A549 (cell line): ENCODE results near the gene PNMT. TPM values are rescaled to one million over a fixed set of nuclear protein-coding genes. Genes with fewer than 3 reads are reported as not detected.

Experiments
- ATAC-seq, 2 experiments: fragments of 200-7000 bp in 1 of 2; fragments of >200 bp in 1 of 2; cut with Nextera tagmentation in 1 of 2; cut with Tn5 transposase in 1 of 2; 3 replicates each; pipeline versions ENCODE4 v1.8.0 to v1.9.1; 2018 to 2020; ENCODE audit warnings: mild to moderate bottlenecking in 1 of 2, moderate library complexity in 1 of 2
- CTCF ChIA-PET: fragments of 300-600 bp; sonication (Branson Sonifier 250); formaldehyde crosslinking; extraction: SDS; loops from one replicate; lab custom pipeline; 2021; ENCODE audit warnings: antibody characterized with exemption, inconsistent platforms; lab: Yijun Ruan, JAX
- POLR2A ChIA-PET: fragments of 350-600 bp; formaldehyde crosslinking; extraction: SDS; loops from one replicate; lab custom pipeline; 2021; ENCODE audit warnings: antibody characterized with exemption, inconsistent platforms; lab: Yijun Ruan, JAX
- DNase-seq, 2 experiments: peaks; one replicate each; pipeline versions ENCODE4 v3.0.0 to v3.0.0-alpha.2; 2011 to 2016; ENCODE audit warnings: low read depth in 1 of 2, low spot score in 1 of 2
- FAIRE-seq: peaks from 2 replicates; lab custom pipeline; 2011; peaks lifted over from hg19 to GRCh38; lab: Jason Lieb, UNC
- H3K27ac ChIP-seq, 2 experiments: fragments of >200 bp; sonication (Bioruptor Twin); formaldehyde crosslinking; 3 replicates each; pipeline ENCODE4 v1.5.1; 2016 to 2017
- H3K4me1 ChIP-seq: fragments of >200 bp; sonication (Bioruptor Twin); formaldehyde crosslinking; 3 replicates; pipeline ENCODE4 v1.6.1; 2016
- H3K4me2 ChIP-seq: fragments of >200 bp; sonication (Bioruptor Twin); formaldehyde crosslinking; 3 replicates; pipeline ENCODE4 v1.6.1; 2016
- H3K4me3 ChIP-seq: fragments of >200 bp; sonication (Bioruptor Twin); formaldehyde crosslinking; 3 replicates; pipeline ENCODE4 v1.5.1; 2016
- H3K9me3 ChIP-seq: fragments of >200 bp; sonication (Bioruptor Twin); formaldehyde crosslinking; 3 replicates; pipeline ENCODE4 v1.6.1; 2016
- FOSL2 ChIP-seq, 2 experiments: fragments of 450-650 bp in 1 of 2; fragments of >200 bp in 1 of 2; sonication (Bioruptor Twin) in 1 of 2; formaldehyde crosslinking; IDR thresholded peaks; 2 replicates each; pipeline versions ENCODE4 v1.5.0 to v1.6.1; 2016 to 2020; ENCODE audit warnings: mild to moderate bottlenecking in 1 of 2, moderate library complexity in 1 of 2
- FOXS1 ChIP-seq: fragments of 250-450 bp; sonication (Bioruptor Pico); IDR thresholded peaks from 2 replicates; pipeline ENCODE4 v1.5.0; 2020; ENCODE audit warnings: mild to moderate bottlenecking, moderate library complexity
- GATA3 ChIP-seq: IDR thresholded peaks from 2 replicates; pipeline ENCODE4 v1.6.1; 2012; ENCODE audit warnings: borderline replicate concordance
- HOXB13 ChIP-seq: fragments of 250-450 bp; sonication (Bioruptor Pico); IDR thresholded peaks from 2 replicates; pipeline ENCODE4 v1.5.0; 2020; ENCODE audit warnings: low read depth, mild to moderate bottlenecking, moderate library complexity
- JUNB ChIP-seq: fragments of >200 bp; sonication (Bioruptor Twin); formaldehyde crosslinking; IDR thresholded peaks from 2 replicates; pipeline ENCODE4 v1.6.1; 2016
- KDM1A ChIP-seq: fragments of 200-600 bp; sonication (generic); IDR thresholded peaks from 2 replicates; pipeline ENCODE4 v1.6.1; 2016; ENCODE audit warnings: low read depth, mild to moderate bottlenecking
- KDM5A ChIP-seq: fragments of 200-600 bp; sonication (generic); IDR thresholded peaks from 2 replicates; pipeline ENCODE4 v1.6.1; 2016; ENCODE audit warnings: antibody characterized with exemption, mild to moderate bottlenecking
- NR3C1 ChIP-seq: fragments of >200 bp; sonication (Bioruptor Twin); formaldehyde crosslinking; IDR thresholded peaks from 3 replicates; pipeline ENCODE4 v1.6.1; 2017
- PHF8 ChIP-seq: fragments of 200-600 bp; sonication (generic); IDR thresholded peaks from 2 replicates; pipeline ENCODE4 v1.6.1; 2016; ENCODE audit warnings: low read depth, mild to moderate bottlenecking, antibody characterized with exemption, moderate library complexity, borderline replicate concordance
- POLR2A ChIP-seq: IDR thresholded peaks from 2 replicates; pipeline ENCODE4 v1.6.1; 2012; ENCODE audit warnings: mild to moderate bottlenecking, low read length
- RAD21 ChIP-seq, 2 experiments: fragments of >200 bp in 1 of 2; sonication (Bioruptor Twin) in 1 of 2; formaldehyde crosslinking in 1 of 2; IDR thresholded peaks in 1 of 2; conservative IDR thresholded peaks in 1 of 2; 2 replicates in 1 of 2; 3 replicates in 1 of 2; pipeline ENCODE4 v1.6.1; 2012 to 2018; ENCODE audit warnings: inconsistent platforms in 1 of 2
- RFX5 ChIP-seq: fragments of 450-650 bp; IDR thresholded peaks from 2 replicates; pipeline ENCODE4 v1.7.1; 2014; ENCODE audit warnings: antibody characterized with exemption, mild to moderate bottlenecking, moderate library complexity
- RNF2 ChIP-seq: fragments of 200-600 bp; sonication (generic); IDR thresholded peaks from 2 replicates; pipeline ENCODE4 v1.6.1; 2016; ENCODE audit warnings: low read depth, mild to moderate bottlenecking, antibody characterized with exemption, moderate library complexity, borderline replicate concordance
- ZC3H11A ChIP-seq: fragments of 450-650 bp; IDR thresholded peaks from 2 replicates; pipeline ENCODE4 v1.6.1; 2014; ENCODE audit warnings: antibody characterized with exemption, mild to moderate bottlenecking
- WGBS: methylation state at CpG from one replicate; pipeline ENCODE4 v1.1.6; 2017; ENCODE audit errors: missing lambda C conversion rate; 5-methylcytosine and 5-hydroxymethylcytosine counted together
- polyA plus RNA-seq, 4 experiments: library from polyadenylated mRNA; depleted of rRNA in 3 of 4; stranded (reverse); fragments of >200 nt; fragmentation: RNase III in 1 of 4; extraction: RNeasy Plus Mini Kit Qiagen cat#74134 plus additional on column Dnase treatment in 1 of 4; gene quantifications; 2 replicates in 3 of 4; 3 replicates in 1 of 4; pipeline ENCODE4 v1.2.3, GENCODE V29; 2011 to 2017
- TF ChIP-seq, protein P1 (sequence below): fragments of 200-600 bp; sonication (generic); IDR thresholded peaks from 2 replicates; pipeline ENCODE4 v1.6.1; 2016; ENCODE audit warnings: antibody characterized with exemption, mild to moderate bottlenecking, moderate library complexity
- TF ChIP-seq, protein P2 (sequence below): IDR thresholded peaks from 2 replicates; pipeline ENCODE4 v1.6.1; 2012; ENCODE audit warnings: low read depth, borderline replicate concordance
- TF ChIP-seq, protein P3 (sequence below): fragments of 250-450 bp; sonication (Bioruptor Pico); IDR thresholded peaks from 2 replicates; pipeline ENCODE4 v1.5.0; 2021; ENCODE audit warnings: mild to moderate bottlenecking, moderate library complexity, borderline replicate concordance

PNMT gene
- polyA plus RNA-seq, 2 of the 4 experiments (the other 2 are of a cell fraction), result not detected

DNA sequence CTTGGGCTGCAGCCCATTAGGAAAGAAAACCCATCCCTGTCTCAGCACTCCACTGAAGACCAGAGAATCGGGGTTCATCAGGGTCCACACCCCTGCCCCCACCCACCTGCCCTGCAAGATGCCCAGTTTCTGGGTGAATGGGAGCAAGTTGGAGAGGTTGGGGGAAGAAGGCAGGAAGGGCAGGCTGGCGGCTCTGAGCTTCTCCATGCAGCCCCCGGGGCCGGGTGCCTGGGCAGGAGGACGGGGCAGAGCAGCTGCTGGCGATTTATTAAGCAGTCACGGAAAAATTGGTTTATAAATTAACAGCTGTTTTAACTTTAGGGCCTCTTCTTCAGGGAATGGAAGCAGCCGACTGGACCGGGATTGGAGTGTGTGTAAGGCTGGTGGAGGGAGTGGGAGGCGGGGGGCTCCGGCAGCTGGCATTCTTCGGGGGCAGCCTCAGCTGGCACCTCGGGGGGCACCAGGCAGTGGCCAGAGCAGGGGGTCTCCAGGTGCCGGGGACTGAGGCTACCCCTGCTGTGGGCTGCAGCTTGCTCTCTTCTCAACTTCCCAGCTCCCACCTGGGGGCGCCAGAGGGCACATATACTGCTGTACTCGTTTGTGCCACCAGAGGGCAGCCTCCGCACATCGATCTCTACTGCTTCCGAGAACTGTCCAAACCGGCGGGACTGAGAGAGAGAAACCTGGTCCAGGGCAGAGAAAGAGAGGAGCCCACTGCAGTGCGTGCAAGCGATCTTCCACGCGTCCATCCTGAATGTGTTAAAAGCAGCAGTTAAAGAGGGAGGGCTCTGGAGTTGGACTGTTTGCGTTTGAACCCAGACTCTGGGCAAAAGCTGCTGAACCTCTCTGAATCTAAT is 46.5 kb upstream of the PNMT start (continued):
- no peak; the same call in 1 of the 2 replicates for TF ChIP-seq RNF2
- no peak; the same call in 1 of the 2 replicates for TF ChIP-seq GATA3
- TF ChIP-seq PHF8, result no peak
- no peak for TF ChIP-seq JUNB

DNA sequence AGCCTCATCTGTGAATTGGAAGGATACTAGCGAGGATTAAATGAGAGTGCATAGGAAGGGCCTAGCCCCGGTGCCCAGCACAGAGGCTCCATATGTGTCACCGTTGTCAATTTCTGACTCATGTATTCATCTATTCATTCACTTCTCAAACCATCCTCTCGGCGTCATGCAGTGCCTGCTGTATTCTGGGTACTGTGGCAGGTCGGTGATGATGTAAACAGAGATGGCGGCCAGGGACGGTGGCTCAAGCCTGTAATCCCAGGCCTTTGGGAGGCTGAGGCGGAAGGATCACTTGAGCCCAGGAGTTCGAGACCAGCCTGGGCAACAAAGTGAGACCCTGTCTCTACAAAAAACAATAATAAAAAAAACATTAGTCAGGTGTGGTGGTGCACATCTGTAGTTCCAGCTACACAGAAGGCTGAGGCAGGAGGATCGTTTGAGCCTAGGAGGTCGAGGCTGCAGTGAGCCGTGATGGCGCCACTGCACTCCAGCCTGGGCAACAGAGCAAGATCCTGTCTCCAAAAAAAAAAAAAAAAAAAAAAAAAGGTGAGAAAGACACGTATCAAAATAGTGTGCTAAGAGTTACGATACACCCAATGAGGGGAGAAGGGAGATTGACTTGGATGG is 45.8 kb upstream of the PNMT start:
- TF ChIP-seq POLR2A, result no peak
- no peak for TF ChIP-seq ZC3H11A
- no peak for TF ChIP-seq RFX5
- TF ChIP-seq RAD21 (conservative IDR thresholded peaks at IDR 0.05 in 1 of 2, IDR thresholded peaks at IDR 0.05 in 1 of 2), result no peak
- TF ChIP-seq, protein P1, sequence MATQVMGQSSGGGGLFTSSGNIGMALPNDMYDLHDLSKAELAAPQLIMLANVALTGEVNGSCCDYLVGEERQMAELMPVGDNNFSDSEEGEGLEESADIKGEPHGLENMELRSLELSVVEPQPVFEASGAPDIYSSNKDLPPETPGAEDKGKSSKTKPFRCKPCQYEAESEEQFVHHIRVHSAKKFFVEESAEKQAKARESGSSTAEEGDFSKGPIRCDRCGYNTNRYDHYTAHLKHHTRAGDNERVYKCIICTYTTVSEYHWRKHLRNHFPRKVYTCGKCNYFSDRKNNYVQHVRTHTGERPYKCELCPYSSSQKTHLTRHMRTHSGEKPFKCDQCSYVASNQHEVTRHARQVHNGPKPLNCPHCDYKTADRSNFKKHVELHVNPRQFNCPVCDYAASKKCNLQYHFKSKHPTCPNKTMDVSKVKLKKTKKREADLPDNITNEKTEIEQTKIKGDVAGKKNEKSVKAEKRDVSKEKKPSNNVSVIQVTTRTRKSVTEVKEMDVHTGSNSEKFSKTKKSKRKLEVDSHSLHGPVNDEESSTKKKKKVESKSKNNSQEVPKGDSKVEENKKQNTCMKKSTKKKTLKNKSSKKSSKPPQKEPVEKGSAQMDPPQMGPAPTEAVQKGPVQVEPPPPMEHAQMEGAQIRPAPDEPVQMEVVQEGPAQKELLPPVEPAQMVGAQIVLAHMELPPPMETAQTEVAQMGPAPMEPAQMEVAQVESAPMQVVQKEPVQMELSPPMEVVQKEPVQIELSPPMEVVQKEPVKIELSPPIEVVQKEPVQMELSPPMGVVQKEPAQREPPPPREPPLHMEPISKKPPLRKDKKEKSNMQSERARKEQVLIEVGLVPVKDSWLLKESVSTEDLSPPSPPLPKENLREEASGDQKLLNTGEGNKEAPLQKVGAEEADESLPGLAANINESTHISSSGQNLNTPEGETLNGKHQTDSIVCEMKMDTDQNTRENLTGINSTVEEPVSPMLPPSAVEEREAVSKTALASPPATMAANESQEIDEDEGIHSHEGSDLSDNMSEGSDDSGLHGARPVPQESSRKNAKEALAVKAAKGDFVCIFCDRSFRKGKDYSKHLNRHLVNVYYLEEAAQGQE, result peak; percentile 47; the same call in 1 of the 2 replicates
- TF ChIP-seq KDM1A, result no peak
- TF ChIP-seq, protein P2, sequence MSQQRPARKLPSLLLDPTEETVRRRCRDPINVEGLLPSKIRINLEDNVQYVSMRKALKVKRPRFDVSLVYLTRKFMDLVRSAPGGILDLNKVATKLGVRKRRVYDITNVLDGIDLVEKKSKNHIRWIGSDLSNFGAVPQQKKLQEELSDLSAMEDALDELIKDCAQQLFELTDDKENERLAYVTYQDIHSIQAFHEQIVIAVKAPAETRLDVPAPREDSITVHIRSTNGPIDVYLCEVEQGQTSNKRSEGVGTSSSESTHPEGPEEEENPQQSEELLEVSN, result no peak
- TF ChIP-seq, protein P3, sequence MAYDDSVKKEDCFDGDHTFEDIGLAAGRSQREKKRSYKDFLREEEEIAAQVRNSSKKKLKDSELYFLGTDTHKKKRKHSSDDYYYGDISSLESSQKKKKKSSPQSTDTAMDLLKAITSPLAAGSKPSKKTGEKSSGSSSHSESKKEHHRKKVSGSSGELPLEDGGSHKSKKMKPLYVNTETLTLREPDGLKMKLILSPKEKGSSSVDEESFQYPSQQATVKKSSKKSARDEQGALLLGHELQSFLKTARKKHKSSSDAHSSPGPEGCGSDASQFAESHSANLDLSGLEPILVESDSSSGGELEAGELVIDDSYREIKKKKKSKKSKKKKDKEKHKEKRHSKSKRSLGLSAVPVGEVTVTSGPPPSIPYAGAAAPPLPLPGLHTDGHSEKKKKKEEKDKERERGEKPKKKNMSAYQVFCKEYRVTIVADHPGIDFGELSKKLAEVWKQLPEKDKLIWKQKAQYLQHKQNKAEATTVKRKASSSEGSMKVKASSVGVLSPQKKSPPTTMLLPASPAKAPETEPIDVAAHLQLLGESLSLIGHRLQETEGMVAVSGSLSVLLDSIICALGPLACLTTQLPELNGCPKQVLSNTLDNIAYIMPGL (CRISPR knock-in tag), result no peak
- no peak for TF ChIP-seq KDM5A
- no peak for TF ChIP-seq RNF2
- TF ChIP-seq NR3C1, result no peak
- no peak for TF ChIP-seq JUNB
- no peak for TF ChIP-seq FOSL2 (IDR thresholded peaks at IDR 0.05)
- TF ChIP-seq FOSL2 (CRISPR knock-in tag; IDR thresholded peaks at IDR 0.05), result peak; percentile 56
- TF ChIP-seq HOXB13 (CRISPR knock-in tag), result no peak
- no peak for TF ChIP-seq FOXS1 (CRISPR knock-in tag)
- WGBS, result 36% methylated on average over 16 of the region's 16 CpGs
- Histone ChIP-seq H3K4me1 (peaks cover 20% of the 10 kb centered on the region), H3K4me3 (peak overlapping the region; percentile 12; the same call in 1 of the 3 replicates), H3K9me3 (no peaks in the 10 kb centered on the region), H3K4me2 (peak overlapping the region; percentile 77), H3K27ac (0 out of 6 replicates have a peak overlapping the region, but pooled peaks of 1 of the 2 experiments have one; percentile 5)
- DNase-seq (peak; percentile 56 to 66), FAIRE-seq (no peak), ATAC-seq (peak; percentile 33 to 43)
- ChIA-PET POLR2A (no interaction called here), CTCF (interaction anchor here (0.7 to 58.8 kb wide), 53 partner anchors 5 to 536 kb away, joined by 3 to 1581 read pairs (median 8); partner anchors contain the start of genes ERBB2, GRB7, MIEN1 and NEUROD2)
